WTC11 (cell line): ENCODE results near the gene CPNE1.

Experiments used
- CREB1 ChIP-seq: sonication (generic); formaldehyde crosslinking; IDR thresholded peaks from 2 replicates; pipeline ENCODE4 v1.8.0; 2023; ENCODE audit warnings: mild to moderate bottlenecking, missing genetic modification reagents
- NFE2L1 ChIP-seq: sonication (generic); formaldehyde crosslinking; IDR thresholded peaks from 2 replicates; pipeline ENCODE4 v1.8.1; 2023; ENCODE audit warnings: missing genetic modification reagents
- PREB ChIP-seq: sonication (generic); formaldehyde crosslinking; IDR thresholded peaks from 2 replicates; pipeline ENCODE4 v1.8.1; 2022; ENCODE audit warnings: mild to moderate bottlenecking, missing genetic modification reagents, moderate library complexity, borderline replicate concordance
- TEAD4 ChIP-seq: sonication (generic); formaldehyde crosslinking; IDR thresholded peaks from 2 replicates; pipeline ENCODE4 v1.8.0; 2022; ENCODE audit warnings: mild to moderate bottlenecking, missing genetic modification reagents
- TF ChIP-seq, protein P1 (sequence below): fragments of 200-600 bp; IDR thresholded peaks from 2 replicates; pipeline ENCODE4 v1.8.0; 2022; ENCODE audit warnings: antibody characterized with exemption

DNA sequence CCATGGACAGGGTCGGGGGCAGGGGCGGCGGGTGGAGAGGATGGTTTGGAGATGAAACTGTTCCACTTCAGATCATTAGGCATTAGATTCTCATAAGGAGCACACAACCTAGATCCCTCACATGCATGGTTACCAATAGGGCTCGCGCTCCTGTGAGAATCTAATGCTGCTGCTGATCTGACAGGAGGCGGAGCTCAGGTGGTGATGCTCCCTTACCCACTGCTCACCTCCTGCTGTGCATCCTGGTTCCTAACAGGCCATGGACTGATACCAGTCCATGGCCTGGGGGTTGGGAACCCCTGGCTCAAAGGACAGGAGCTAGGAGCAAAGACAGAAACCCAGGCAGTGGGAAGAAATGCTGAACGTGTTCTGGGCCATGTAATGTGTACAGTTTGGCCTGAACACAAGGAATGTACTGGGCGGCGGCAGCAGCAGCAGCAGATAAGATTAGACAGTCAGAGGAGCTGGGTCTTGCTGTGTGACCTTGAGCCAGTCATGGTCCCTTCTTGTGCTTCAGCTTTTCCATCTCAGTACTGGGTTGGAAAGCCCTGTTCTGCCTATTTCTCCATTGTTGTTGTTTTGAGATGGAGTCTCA is 53.8 kb downstream of the CPNE1 start:
- TF ChIP-seq CREB1 (CRISPR knock-in tag) (no peak), PREB (no peak), NFE2L1 (no peak), TEAD4 (no peak)
- TF ChIP-seq, protein P1, sequence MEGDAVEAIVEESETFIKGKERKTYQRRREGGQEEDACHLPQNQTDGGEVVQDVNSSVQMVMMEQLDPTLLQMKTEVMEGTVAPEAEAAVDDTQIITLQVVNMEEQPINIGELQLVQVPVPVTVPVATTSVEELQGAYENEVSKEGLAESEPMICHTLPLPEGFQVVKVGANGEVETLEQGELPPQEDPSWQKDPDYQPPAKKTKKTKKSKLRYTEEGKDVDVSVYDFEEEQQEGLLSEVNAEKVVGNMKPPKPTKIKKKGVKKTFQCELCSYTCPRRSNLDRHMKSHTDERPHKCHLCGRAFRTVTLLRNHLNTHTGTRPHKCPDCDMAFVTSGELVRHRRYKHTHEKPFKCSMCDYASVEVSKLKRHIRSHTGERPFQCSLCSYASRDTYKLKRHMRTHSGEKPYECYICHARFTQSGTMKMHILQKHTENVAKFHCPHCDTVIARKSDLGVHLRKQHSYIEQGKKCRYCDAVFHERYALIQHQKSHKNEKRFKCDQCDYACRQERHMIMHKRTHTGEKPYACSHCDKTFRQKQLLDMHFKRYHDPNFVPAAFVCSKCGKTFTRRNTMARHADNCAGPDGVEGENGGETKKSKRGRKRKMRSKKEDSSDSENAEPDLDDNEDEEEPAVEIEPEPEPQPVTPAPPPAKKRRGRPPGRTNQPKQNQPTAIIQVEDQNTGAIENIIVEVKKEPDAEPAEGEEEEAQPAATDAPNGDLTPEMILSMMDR, result no peak
